Activated B cell treated with CpG ODN at 0.5 μM for 24 hours (primary cell): ENCODE measurements around the gene TCF4. TPM values are rescaled to one million over a fixed set of nuclear protein-coding genes. Genes with fewer than 3 reads are reported as not detected.
A peak's percentile ranks its signal among the peaks of the same experiment; 100 is the strongest.

Experiments used
- ATAC-seq: fragments of 200-7000 bp; cut with Tn5 transposase; one replicate; pipeline ENCODE4 v1.10.0; 2021; ENCODE audit warnings: low read depth, mild to moderate bottlenecking, moderate library complexity
- CTCF ChIA-PET: fragments of 350-600 bp; sonication (Branson Sonifier 250); formaldehyde crosslinking; loops from one replicate; lab custom pipeline; 2021; ENCODE audit warnings: antibody characterized with exemption; lab: Charles Lee
- POLR2A ChIA-PET: fragments of 350-600 bp; sonication (Branson Sonifier 250); formaldehyde crosslinking; loops from one replicate; lab custom pipeline; 2021; ENCODE audit warnings: antibody characterized with exemption; lab: Charles Lee
- DNase-seq: peaks from one replicate; pipeline ENCODE4 v3.0.0; 2022
- H3K27ac Mint-ChIP-seq: one replicate; pipeline ENCODE4 v1.8.0; 2020; ENCODE audit warnings: mixed read lengths
- H3K27me3 Mint-ChIP-seq: one replicate; pipeline ENCODE4 v1.8.0; 2021; ENCODE audit warnings: mixed read lengths
- H3K36me3 Mint-ChIP-seq: one replicate; pipeline ENCODE4 v1.8.0; 2021; ENCODE audit warnings: low read depth, mixed read lengths
- H3K4me1 Mint-ChIP-seq: one replicate; pipeline ENCODE4 v1.8.0; 2021; ENCODE audit warnings: mixed read lengths
- H3K4me3 Mint-ChIP-seq: one replicate; pipeline ENCODE4 v1.8.0; 2020; ENCODE audit warnings: mild to moderate bottlenecking, mixed read lengths
- H3K9me3 Mint-ChIP-seq: one replicate; pipeline ENCODE4 v1.8.0; 2020; ENCODE audit warnings: mixed read lengths
- CTCF ChIP-seq: fragments of 200-600 bp; IDR thresholded peaks from one replicate; pipeline ENCODE4 v1.8.0; 2022; ENCODE audit warnings: antibody characterized with exemption, mild to moderate bottlenecking
- intact Hi-C: fragments of 100-400 bp; cut with micrococcal nuclease; formaldehyde crosslinking; loops from one replicate; pipeline ENCODE4 v1.15.1; 2024
- total RNA-seq: library from RNA; stranded (reverse); gene quantifications from 2 replicates; pipeline ENCODE4 v1.2.3, GENCODE V29; 2022

TCF4 gene
- total RNA-seq, 1 donor from 2014 or later: 270 TPM

GRCh38 chr18:55268151-55268601 lies 319.8 kb downstream of the TCF4 start:
- DNase-seq: no peak
- H3K9me3 Mint-ChIP-seq: no peaks in the 10 kb centered on the region
- peak overlapping the region; percentile 76 for H3K4me3 Mint-ChIP-seq
- peaks cover 78% of the 10 kb centered on the region for H3K36me3 Mint-ChIP-seq
- peak; percentile 71 for ATAC-seq
- intact Hi-C loops: loop anchor here (1.0 to 10.0 kb wide), 5 partner anchors 19 to 1043 kb away; partner anchors contain the start of gene MBD2
- ChIA-PET CTCF (interaction anchor here (0.6 to 14.9 kb wide), 5 partner anchors 10 to 54 kb away, joined by 3 to 165 read pairs (median 4); no protein-coding TSS in a partner anchor), POLR2A (interaction anchor here (0.9 to 3.9 kb wide), 15 partner anchors 9 to 203 kb away, joined by 3 to 48 read pairs (median 4); no protein-coding TSS in a partner anchor)
- TF ChIP-seq CTCF: no peak
- peak overlapping the region; percentile 93 for H3K27ac Mint-ChIP-seq
- H3K27me3 Mint-ChIP-seq: no peaks in the 10 kb centered on the region
- peaks cover 85% of the 10 kb centered on the region for H3K4me1 Mint-ChIP-seq

GRCh38 chr18:55266981-55267380 lies 321.0 kb downstream of the TCF4 start:
- Mint-ChIP-seq H3K36me3 (peaks cover 77% of the 10 kb centered on the region), H3K27me3 (no peaks in the 10 kb centered on the region), H3K4me1 (peaks cover 81% of the 10 kb centered on the region), H3K27ac (peak overlapping the region; percentile 93), H3K4me3 (peak overlapping the region; percentile 44), H3K9me3 (no peaks in the 10 kb centered on the region)
- intact Hi-C loops: loop anchor here (1.0 to 10.0 kb wide), 3 partner anchors 8 to 1042 kb away; partner anchors contain the start of gene MBD2
- ATAC-seq: no peak
- ChIA-PET POLR2A (interaction anchor here (0.7 to 3.9 kb wide), 11 partner anchors 14 to 110 kb away, joined by 3 to 48 read pairs (median 9); no protein-coding TSS in a partner anchor), CTCF (interaction anchor here (14.9 kb wide), 1 partner anchor 34 kb away, joined by 165 read pairs; no protein-coding TSS in a partner anchor)
- TF ChIP-seq CTCF: no peak
- DNase-seq: no peak

- no peaks in the 10 kb centered on the region for H3K27me3 Mint-ChIP-seq
- TF ChIP-seq CTCF: no peak
- POLR2A ChIA-PET: interaction anchor here (0.6 to 3.9 kb wide), 6 partner anchors 15 to 60 kb away, joined by 3 to 48 read pairs (median 8); no protein-coding TSS in a partner anchor
- intact Hi-C loops: loop anchor here (1.0 to 10.0 kb wide), 3 partner anchors 9 to 1041 kb away; partner anchors contain the start of gene MBD2
- peak; percentile 38 for ATAC-seq
- no peak for DNase-seq
- H3K9me3 Mint-ChIP-seq: no peaks in the 10 kb centered on the region
- peak overlapping the region; percentile 44 for H3K4me3 Mint-ChIP-seq
- H3K27ac Mint-ChIP-seq: peak overlapping the region; percentile 93
- peaks cover 77% of the 10 kb centered on the region for H3K36me3 Mint-ChIP-seq
- CTCF ChIA-PET: interaction anchor here (14.9 kb wide), 1 partner anchor 33 kb away, joined by 165 read pairs; no protein-coding TSS in a partner anchor
- H3K4me1 Mint-ChIP-seq: peaks cover 73% of the 10 kb centered on the region
Measured at GRCh38 chr18:55265984-55266383, 322.0 kb downstream of the TCF4 start.

- ChIA-PET CTCF (no interaction called here), POLR2A (interaction anchor here (0.6 to 1.0 kb wide), 3 partner anchors 9 to 57 kb away, joined by 3 to 8 read pairs (median 3); no protein-coding TSS in a partner anchor)
- Mint-ChIP-seq H3K4me1 (peaks cover 69% of the 10 kb centered on the region), H3K36me3 (peaks cover 82% of the 10 kb centered on the region), H3K9me3 (no peaks in the 10 kb centered on the region), H3K27ac (peak overlapping the region; percentile 93), H3K4me3 (peak overlapping the region; percentile 29), H3K27me3 (no peaks in the 10 kb centered on the region)
- ATAC-seq: no peak
- intact Hi-C loops: loop anchor here (10.0 kb wide), 2 partner anchors 850 to 1040 kb away; partner anchors contain the start of gene MBD2
- no peak for DNase-seq
- no peak for TF ChIP-seq CTCF
Measured at GRCh38 chr18:55265130-55265675, 322.8 kb downstream of the TCF4 start.

GRCh38 chr18:55264108-55264507 lies 323.9 kb downstream of the TCF4 start:
- Mint-ChIP-seq H3K4me1 (peaks cover 58% of the 10 kb centered on the region), H3K27me3 (no peaks in the 10 kb centered on the region), H3K27ac (peak overlapping the region; percentile 93), H3K9me3 (no peaks in the 10 kb centered on the region), H3K36me3 (peaks cover 82% of the 10 kb centered on the region), H3K4me3 (peak overlapping the region; percentile 28)
- ATAC-seq: no peak
- TF ChIP-seq CTCF: no peak
- POLR2A ChIA-PET: interaction anchor here (0.7 to 1.0 kb wide), 3 partner anchors 19 to 58 kb away, joined by 3 to 8 read pairs (median 3); no protein-coding TSS in a partner anchor
- CTCF ChIA-PET: interaction anchor here (0.8 kb wide), 1 partner anchor 29 kb away, joined by 3 read pairs; no protein-coding TSS in a partner anchor
- intact Hi-C loops: loop anchor here (10.0 kb wide), 2 partner anchors 851 to 1039 kb away; partner anchors contain the start of gene MBD2
- no peak for DNase-seq
